Stomach (tissue), 9 donors: ENCODE results near the gene WSCD1. TPM values are rescaled to one million over a fixed set of nuclear protein-coding genes. Genes with fewer than 3 reads are reported as not detected.

Experiments used
- DNase-seq, 2 donors: peaks; one replicate each; pipeline versions ENCODE4 v3.0.0 to v3.0.0-alpha.2; 2013 to 2019
- H3K27ac ChIP-seq, 5 donors: fragments of 200-600 bp in 4 of 5; sonication (generic) in 4 of 5; one replicate each; pipeline ENCODE4 v1.5.1; 2013 to 2019; ENCODE audit warnings: mild to moderate bottlenecking in 1 of 5, moderate library complexity in 1 of 5
- H3K27me3 ChIP-seq, 3 donors: fragments of 200-600 bp; sonication (generic); one replicate each; pipeline ENCODE4 v1.5.1; 2017 to 2019; ENCODE audit warnings: mixed run types in 1 of 3
- H3K36me3 ChIP-seq, 4 donors: fragments of 200-600 bp; sonication (generic); 1 replicate in 3 of 4; 2 replicates in 1 of 4; pipeline ENCODE4 v1.5.1; 2016 to 2019
- H3K4me1 ChIP-seq, 4 donors: fragments of 200-600 bp; sonication (generic); one replicate each; pipeline ENCODE4 v1.5.1; 2016 to 2019
- H3K4me3 ChIP-seq, 4 donors: fragments of 200-600 bp; sonication (generic) in 3 of 4; one replicate each; pipeline ENCODE4 v1.5.1; 2016 to 2019; ENCODE audit warnings: mild to moderate bottlenecking in 1 of 4
- H3K9me3 ChIP-seq, 4 donors: fragments of 200-600 bp; sonication (generic); one replicate each; pipeline ENCODE4 v1.5.1; 2016 to 2019
- EP300 ChIP-seq: sonication (generic); formaldehyde crosslinking; IDR thresholded peaks from one replicate; pipeline ENCODE4 v1.6.1; 2017; ENCODE audit warnings: antibody characterized with exemption
- POLR2A ChIP-seq, 4 donors: fragments of 450-650 bp; IDR thresholded peaks; one replicate each; pipeline ENCODE4 v1.6.1; 2016; ENCODE audit warnings: antibody characterized with exemption in 4 of 4, control low read depth in 2 of 4, mild to moderate bottlenecking in 1 of 4, moderate library complexity in 1 of 4
- POLR2AphosphoS5 ChIP-seq, 3 donors: sonication (generic); formaldehyde crosslinking; IDR thresholded peaks; one replicate each; pipeline ENCODE4 v1.6.1; 2016; ENCODE audit warnings: antibody characterized with exemption in 3 of 3
- WGBS, 5 donors: extraction: QIAGEN DNeasy Blood & Tissue Kit in 3 of 5; methylation state at CpG; one replicate each; pipeline versions ENCODE4 v1.1.5 to v1.1.7; 2013 to 2018; 5-methylcytosine and 5-hydroxymethylcytosine counted together
- intact Hi-C: fragments of 100-400 bp; cut with DNase I; formaldehyde crosslinking; loops from one replicate; pipeline ENCODE4 v1.15.1; 2023; ENCODE audit warnings: low total_unique reads
- polyA plus RNA-seq, 3 donors: library from polyadenylated mRNA; stranded (reverse); fragments of 200-250 nt; gene quantifications; one replicate each; pipeline ENCODE4 v1.2.3, GENCODE V29; 2013
- total RNA-seq, 5 donors: library from RNA; depleted of rRNA; stranded (reverse); fragments of >200 nt; gene quantifications; one replicate each; pipeline versions ENCODE4 v1.1.0 to v1.2.3, GENCODE V29; 2014 to 2016
- TF ChIP-seq, protein P1 (sequence below), 7 experiments: fragments of 450-650 bp in 4 of 7; fragments of 200-600 bp in 3 of 7; sonication (generic) in 3 of 7; IDR thresholded peaks; one replicate each; pipeline ENCODE4 v1.5.1; 2016 to 2019; ENCODE audit warnings: antibody characterized with exemption in 7 of 7, control low read depth in 2 of 7, mild to moderate bottlenecking in 1 of 7
- donor health status: healthy with polysubstance abuse.
- donor health status: Bipolar disorder and iron deficiency.
- donor health status: healthy.

The WSCD1 gene
- total and polyA plus RNA-seq, 8 donors, result 0.58 to 32.7 (median 1.2) TPM

DNA sequence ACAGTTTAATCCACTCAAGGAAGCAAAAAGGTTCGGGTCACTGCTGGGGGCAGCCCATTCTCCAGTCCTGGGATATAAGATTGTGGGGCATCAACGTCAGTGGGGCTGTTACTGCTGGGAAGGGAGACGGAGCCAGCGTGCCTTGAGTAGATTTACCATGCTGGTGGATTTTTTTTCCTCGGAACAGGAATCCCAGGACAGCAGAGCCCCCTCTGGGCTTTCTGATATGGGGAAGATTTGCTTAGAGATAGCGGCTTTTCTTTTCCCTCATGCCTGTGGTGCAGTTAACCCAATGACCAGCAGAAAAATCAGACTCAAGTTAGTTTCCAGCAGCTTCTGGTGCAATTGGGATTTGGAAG, 35.4 kb downstream of the WSCD1 start:
- no peak for DNase-seq
- Histone ChIP-seq H3K4me1 (no peaks in the 10 kb centered on the region), H3K27me3 (no peaks in the 10 kb centered on the region), H3K9me3 (no peaks in the 10 kb centered on the region), H3K4me3 (no peak overlapping the region), H3K36me3 (no peaks in the 10 kb centered on the region), H3K27ac (no peak overlapping the region)
- TF ChIP-seq, protein P1, sequence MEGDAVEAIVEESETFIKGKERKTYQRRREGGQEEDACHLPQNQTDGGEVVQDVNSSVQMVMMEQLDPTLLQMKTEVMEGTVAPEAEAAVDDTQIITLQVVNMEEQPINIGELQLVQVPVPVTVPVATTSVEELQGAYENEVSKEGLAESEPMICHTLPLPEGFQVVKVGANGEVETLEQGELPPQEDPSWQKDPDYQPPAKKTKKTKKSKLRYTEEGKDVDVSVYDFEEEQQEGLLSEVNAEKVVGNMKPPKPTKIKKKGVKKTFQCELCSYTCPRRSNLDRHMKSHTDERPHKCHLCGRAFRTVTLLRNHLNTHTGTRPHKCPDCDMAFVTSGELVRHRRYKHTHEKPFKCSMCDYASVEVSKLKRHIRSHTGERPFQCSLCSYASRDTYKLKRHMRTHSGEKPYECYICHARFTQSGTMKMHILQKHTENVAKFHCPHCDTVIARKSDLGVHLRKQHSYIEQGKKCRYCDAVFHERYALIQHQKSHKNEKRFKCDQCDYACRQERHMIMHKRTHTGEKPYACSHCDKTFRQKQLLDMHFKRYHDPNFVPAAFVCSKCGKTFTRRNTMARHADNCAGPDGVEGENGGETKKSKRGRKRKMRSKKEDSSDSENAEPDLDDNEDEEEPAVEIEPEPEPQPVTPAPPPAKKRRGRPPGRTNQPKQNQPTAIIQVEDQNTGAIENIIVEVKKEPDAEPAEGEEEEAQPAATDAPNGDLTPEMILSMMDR (IDR thresholded peaks at IDR 0.05), result no peak
- TF ChIP-seq POLR2A (IDR thresholded peaks at IDR 0.05) (no peak), POLR2AphosphoS5 (IDR thresholded peaks at IDR 0.05) (no peak), EP300 (no peak)
- intact Hi-C loops, result no loop called here
- WGBS, 5 donors, result 50 to 61% (median 56%) methylated on average over 5 to 6 of the region's 6 CpGs

DNA sequence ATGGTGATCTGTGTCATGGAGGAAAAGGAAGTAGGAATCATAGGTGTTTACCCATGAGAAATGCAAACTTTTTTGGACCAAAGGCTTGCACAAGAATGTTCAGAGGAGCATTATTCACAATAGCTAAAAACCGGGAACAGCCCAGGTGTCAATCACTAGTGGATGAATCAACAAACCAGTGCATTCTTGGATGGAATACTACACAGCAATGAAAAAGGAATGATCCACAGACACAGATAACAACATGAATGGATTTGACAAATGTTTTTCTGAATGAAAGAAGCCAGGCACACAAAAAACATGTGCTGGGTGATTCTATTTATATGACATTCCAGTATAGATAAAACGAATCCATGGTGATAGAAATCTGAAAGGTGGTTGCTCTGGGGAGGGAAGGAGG, 36.0 kb downstream of the WSCD1 start:
- WGBS, 5 donors, result 79 to 92% (median 88%) methylated on average over 2 of the region's 2 CpGs
- H3K9me3 ChIP-seq, result no peaks in the 10 kb centered on the region
- H3K36me3 ChIP-seq, result peaks cover 0 to 3% (median 0%) of the 10 kb centered on the region in 4 donors
- H3K4me1 ChIP-seq, result no peaks in the 10 kb centered on the region
- H3K27me3 ChIP-seq, result no peaks in the 10 kb centered on the region
- no peak overlapping the region for H3K4me3 ChIP-seq
- intact Hi-C loops, result no loop called here
- no peak overlapping the region for H3K27ac ChIP-seq
- DNase-seq, result no peak
- no peak for TF ChIP-seq POLR2AphosphoS5 (IDR thresholded peaks at IDR 0.05)
- no peak for TF ChIP-seq POLR2A (IDR thresholded peaks at IDR 0.05)
- TF ChIP-seq EP300, result no peak

DNA sequence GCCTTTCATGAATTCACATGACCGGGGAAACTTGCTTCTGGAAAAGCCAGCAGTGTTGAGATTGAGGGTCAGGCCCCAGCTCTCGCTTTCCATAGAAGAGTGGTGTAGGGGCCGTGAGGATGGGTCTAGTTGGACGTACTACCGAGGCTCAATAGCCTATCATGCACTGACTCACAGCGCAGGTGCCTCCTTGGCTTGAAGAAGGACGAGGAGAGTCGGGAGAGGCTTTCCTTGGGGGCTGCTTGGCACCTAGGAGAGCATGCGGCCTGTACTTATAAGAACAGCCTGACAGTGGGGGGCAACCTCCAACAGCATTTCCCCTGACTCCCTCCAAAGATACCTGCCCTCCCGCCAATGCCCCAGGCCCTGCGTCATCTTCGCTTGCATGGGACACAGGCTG, 37.6 kb downstream of the WSCD1 start:
- 88 to 95% (median 90%) methylated on average over 12 of the region's 12 CpGs for WGBS, 5 donors
- Histone ChIP-seq H3K36me3 (peaks cover 0 to 5% (median 0%) of the 10 kb centered on the region in 4 donors), H3K4me3 (no peak overlapping the region), H3K9me3 (no peaks in the 10 kb centered on the region), H3K27ac (no peak overlapping the region), H3K27me3 (no peaks in the 10 kb centered on the region), H3K4me1 (no peaks in the 10 kb centered on the region)
- TF ChIP-seq EP300, result no peak
- TF ChIP-seq, protein P1 (IDR thresholded peaks at IDR 0.05), result no peak
- no peak for TF ChIP-seq POLR2AphosphoS5 (IDR thresholded peaks at IDR 0.05)
- no peak for TF ChIP-seq POLR2A (IDR thresholded peaks at IDR 0.05)
- DNase-seq, result no peak
- intact Hi-C loops, result no loop called here

DNA sequence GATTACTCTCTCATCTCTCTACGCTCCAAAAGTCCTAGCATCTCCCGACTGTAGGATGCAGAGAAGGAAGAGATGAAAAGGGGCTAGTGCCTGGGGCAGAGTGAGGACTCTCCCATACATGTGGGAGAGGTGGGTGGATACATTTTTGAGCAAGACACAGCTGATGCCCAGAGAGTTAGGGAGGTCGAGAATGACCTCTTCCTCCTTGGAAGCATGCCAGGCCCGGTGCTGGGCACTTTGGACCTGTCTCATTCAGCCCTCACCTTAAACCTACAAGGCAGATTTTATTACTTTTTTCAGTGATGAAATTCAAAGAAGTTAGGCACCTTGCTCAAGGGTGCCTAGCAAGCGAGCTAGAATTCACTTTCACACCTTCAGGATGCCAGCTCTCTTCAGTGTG, 38.2 kb downstream of the WSCD1 start:
- TF ChIP-seq EP300 (no peak), POLR2A (IDR thresholded peaks at IDR 0.05) (no peak), POLR2AphosphoS5 (IDR thresholded peaks at IDR 0.05) (no peak)
- TF ChIP-seq, protein P1 (IDR thresholded peaks at IDR 0.05), result no peak
- Histone ChIP-seq H3K36me3 (peaks cover 0 to 5% (median 0%) of the 10 kb centered on the region in 4 donors), H3K4me1 (no peaks in the 10 kb centered on the region), H3K27ac (no peak overlapping the region), H3K9me3 (no peaks in the 10 kb centered on the region), H3K4me3 (no peak overlapping the region), H3K27me3 (no peaks in the 10 kb centered on the region)
- 71 to 80% (median 78%) methylated on average over 5 of the region's 5 CpGs for WGBS, 5 donors
- intact Hi-C loops, result no loop called here
- DNase-seq, result no peak

DNA sequence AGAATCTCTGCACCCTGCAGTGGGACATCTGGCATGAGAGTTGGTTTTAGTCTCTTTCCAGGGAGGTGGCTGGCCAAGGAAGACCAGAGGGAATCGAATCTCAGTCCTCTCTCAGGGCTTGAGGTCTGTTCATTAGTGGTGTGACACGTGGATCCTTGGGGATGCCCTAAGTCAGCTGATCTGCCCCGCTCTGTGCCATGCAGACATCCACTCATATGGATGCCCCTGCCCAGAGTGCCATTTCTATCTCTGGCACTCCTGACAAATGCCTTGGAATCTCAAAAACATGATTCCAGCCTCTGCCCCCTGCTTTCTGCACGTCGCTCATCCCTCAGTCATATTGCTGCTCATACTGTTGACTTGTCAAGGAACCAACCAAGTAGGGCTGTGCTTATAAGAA, 38.8 kb downstream of the WSCD1 start:
- no peaks in the 10 kb centered on the region for H3K27me3 ChIP-seq
- no peak overlapping the region for H3K27ac ChIP-seq
- no peaks in the 10 kb centered on the region for H3K9me3 ChIP-seq
- no peak overlapping the region for H3K4me3 ChIP-seq
- H3K4me1 ChIP-seq, result no peaks in the 10 kb centered on the region
- intact Hi-C loops, result no loop called here
- TF ChIP-seq POLR2A (IDR thresholded peaks at IDR 0.05) (no peak), EP300 (no peak), POLR2AphosphoS5 (IDR thresholded peaks at IDR 0.05) (no peak)
- TF ChIP-seq, protein P1 (IDR thresholded peaks at IDR 0.05), result no peak
- no peak for DNase-seq
- WGBS, 5 donors, result 78 to 91% (median 83%) methylated on average over 4 to 5 of the region's 5 CpGs
- peaks cover 0 to 5% (median 0%) of the 10 kb centered on the region in 4 donors for H3K36me3 ChIP-seq
